ENCODE results near the gene INSYN2B.

GRCh38 chr5:169837686-169838085 is 142.6 kb downstream of the INSYN2B start:
- TF ChIP-seq FOXM1 (IDR thresholded peaks at IDR 0.05; ENCODE audit: borderline replicate concordance) (no peak), LEF1 (IDR thresholded peaks at IDR 0.05; ENCODE audit: borderline replicate concordance) (no peak), SUZ12 (IDR thresholded peaks at IDR 0.05) (no peak), PKNOX1 (IDR thresholded peaks at IDR 0.05) (no peak), TARDBP (IDR thresholded peaks at IDR 0.05) (no peak), NFRKB (IDR thresholded peaks at IDR 0.05) (no peak), BHLHE40 (IDR thresholded peaks at IDR 0.05; ENCODE audit: borderline replicate concordance) (no peak), FOXA1 (IDR thresholded peaks at IDR 0.05) (no peak), ARNT (IDR thresholded peaks at IDR 0.05) (no peak), SP1 (IDR thresholded peaks at IDR 0.05) (no peak), HDGF (IDR thresholded peaks at IDR 0.05; ENCODE audit: borderline replicate concordance) (no peak), CTBP1 (IDR thresholded peaks at IDR 0.05; ENCODE audit: borderline replicate concordance) (no peak), ELF4 (IDR thresholded peaks at IDR 0.05) (no peak), FOXK2 (IDR thresholded peaks at IDR 0.05) (no peak)
